Prostate gland (tissue), 2 donors: Measurements from ENCODE around the gene CER1. TPM values are rescaled to one million over a fixed set of nuclear protein-coding genes. Genes with fewer than 3 reads are reported as not detected.
"Not testable (repeated sequence)": the region's sequence is repeated elsewhere in the genome, so short reads cannot be mapped to it uniquely, and the experiment has no call there.

Source experiments
- DNase-seq: peaks from one replicate; pipeline ENCODE4 v3.0.0-alpha.2; 2019; ENCODE audit warnings: low spot score
- H3K27ac ChIP-seq, 2 donors: fragments of 200-600 bp; sonication (generic); 2 replicates each; pipeline ENCODE4 v1.5.1; 2017 to 2019
- H3K27me3 ChIP-seq: fragments of 200-600 bp; sonication (generic); replicated peaks from 2 replicates; pipeline ENCODE4 v1.5.1; 2019; ENCODE audit not compliant: insufficient read depth
- H3K36me3 ChIP-seq, 2 donors: fragments of 200-600 bp; sonication (generic); 1 replicate in 1 of 2; 2 replicates in 1 of 2; pipeline versions ENCODE4 v1.5.1 to v1.8.1; 2017 to 2019
- H3K4me1 ChIP-seq: fragments of 200-600 bp; sonication (generic); replicated peaks from 2 replicates; pipeline ENCODE4 v1.5.1; 2019
- H3K4me3 ChIP-seq, 2 donors: fragments of 200-600 bp; sonication (generic); 2 replicates each; pipeline ENCODE4 v1.5.1; 2017 to 2019
- H3K9me3 ChIP-seq: fragments of 200-600 bp; sonication (generic); 2 replicates; pipeline ENCODE4 v1.5.1; 2017
- CTCF ChIP-seq, 4 experiments: fragments of 200-600 bp in 2 of 4; fragments of 450-650 bp in 2 of 4; sonication (generic) in 2 of 4; IDR thresholded peaks; 1 replicate in 3 of 4; 2 replicates in 1 of 4; pipeline ENCODE4 v1.5.1; 2016 to 2019; ENCODE audit warnings: antibody characterized with exemption in 4 of 4, mild to moderate bottlenecking in 2 of 4, moderate library complexity in 2 of 4
- POLR2A ChIP-seq: fragments of 450-650 bp; IDR thresholded peaks from one replicate; pipeline ENCODE4 v1.6.1; 2016; ENCODE audit warnings: antibody characterized with exemption, mild to moderate bottlenecking
- POLR2AphosphoS5 ChIP-seq: sonication (generic); formaldehyde crosslinking; IDR thresholded peaks from one replicate; pipeline ENCODE4 v1.6.1; 2017; ENCODE audit warnings: antibody characterized with exemption
- WGBS: methylation state at CpG from one replicate; pipeline ENCODE4 v1.1.5; 2018; 5-methylcytosine and 5-hydroxymethylcytosine counted together
- intact Hi-C: fragments of 100-400 bp; cut with DNase I; formaldehyde crosslinking; loops from one replicate; pipeline ENCODE4 v1.14.2; 2022
- total RNA-seq, 2 donors: library from RNA; depleted of rRNA; stranded (reverse); fragments of >200 nt; gene quantifications; one replicate each; pipeline ENCODE4 v1.1.0, GENCODE V29; 2016

CER1 gene
- total RNA-seq, 2 donors from 2014 or later: not detected

- no peaks in the 10 kb centered on the region for H3K27me3 ChIP-seq
- no peak for DNase-seq
- H3K4me1 ChIP-seq: no peaks in the 10 kb centered on the region
- no peak overlapping the region for H3K27ac ChIP-seq
- intact Hi-C loops: no loop called here
- WGBS: 87% methylated on average over 12 of the region's 12 CpGs
- H3K9me3 ChIP-seq: no peaks in the 10 kb centered on the region
- no peak for TF ChIP-seq POLR2AphosphoS5
- H3K4me3 ChIP-seq: no peak overlapping the region
- H3K36me3 ChIP-seq: no peaks in the 10 kb centered on the region
Measured at GRCh38 chr9:14687042-14687719, 35.4 kb downstream of the CER1 start.

GRCh38 chr9:14686168-14686567 is 36.4 kb downstream of the CER1 start:
- H3K4me1 ChIP-seq: no peaks in the 10 kb centered on the region
- H3K27ac ChIP-seq: no peak overlapping the region
- no peaks in the 10 kb centered on the region for H3K36me3 ChIP-seq
- H3K27me3 ChIP-seq: no peaks in the 10 kb centered on the region
- H3K9me3 ChIP-seq: no peaks in the 10 kb centered on the region
- no peak overlapping the region for H3K4me3 ChIP-seq
- DNase-seq: no peak
- TF ChIP-seq POLR2A (no peak), CTCF (IDR thresholded peaks at IDR 0.05) (no peak), POLR2AphosphoS5 (no peak)
- intact Hi-C loops: no loop called here

- H3K27ac ChIP-seq, H3K27me3 ChIP-seq, DNase-seq, H3K36me3 ChIP-seq, intact Hi-C loops, H3K4me1 ChIP-seq, H3K9me3 ChIP-seq, H3K4me3 ChIP-seq: not testable (repeated sequence)
- WGBS: 93% methylated on average over 4 of the region's 4 CpGs
Measured at GRCh38 chr9:14682616-14683015, 39.9 kb downstream of the CER1 start.

GRCh38 chr9:14678776-14679175 is 43.8 kb downstream of the CER1 start:
- WGBS: 86% methylated on average over 3 of the region's 3 CpGs
- TF ChIP-seq CTCF (IDR thresholded peaks at IDR 0.05): no peak
- no peak for TF ChIP-seq POLR2A
- no peak for TF ChIP-seq POLR2AphosphoS5
- no peaks in the 10 kb centered on the region for H3K4me1 ChIP-seq
- no peaks in the 10 kb centered on the region for H3K36me3 ChIP-seq
- H3K27me3 ChIP-seq: no peaks in the 10 kb centered on the region
- DNase-seq: no peak
- no peaks in the 10 kb centered on the region for H3K9me3 ChIP-seq
- H3K4me3 ChIP-seq: no peak overlapping the region
- intact Hi-C loops: no loop called here
- no peak overlapping the region for H3K27ac ChIP-seq

- no peak for DNase-seq
- H3K36me3 ChIP-seq: no peaks in the 10 kb centered on the region
- H3K27me3 ChIP-seq: no peaks in the 10 kb centered on the region
- intact Hi-C loops: no loop called here
- no peaks in the 10 kb centered on the region for H3K4me1 ChIP-seq
- TF ChIP-seq POLR2A (no peak), CTCF (IDR thresholded peaks at IDR 0.05) (no peak), POLR2AphosphoS5 (no peak)
- no peak overlapping the region for H3K27ac ChIP-seq
- H3K9me3 ChIP-seq: no peaks in the 10 kb centered on the region
- no peak overlapping the region for H3K4me3 ChIP-seq
- 92% methylated on average over 6 of the region's 6 CpGs for WGBS
Measured at GRCh38 chr9:14677872-14678271, 44.7 kb downstream of the CER1 start.

- DNase-seq: no peak
- Histone ChIP-seq H3K4me3 (no peak overlapping the region), H3K27ac (no peak overlapping the region), H3K27me3 (no peaks in the 10 kb centered on the region), H3K36me3 (no peaks in the 10 kb centered on the region), H3K9me3 (no peaks in the 10 kb centered on the region), H3K4me1 (no peaks in the 10 kb centered on the region)
- intact Hi-C loops: no loop called here
- WGBS: 71% methylated on average over 2 of the region's 2 CpGs
- TF ChIP-seq POLR2AphosphoS5: no peak
- no peak for TF ChIP-seq CTCF (IDR thresholded peaks at IDR 0.05)
- TF ChIP-seq POLR2A: no peak
Measured at GRCh38 chr9:14677396-14677795, 45.1 kb downstream of the CER1 start.
